Measurements from ENCODE around the gene TRPM3. TPM values are rescaled to one million over a fixed set of nuclear protein-coding genes. Genes with fewer than 3 reads are reported as not detected.

The TRPM3 gene
- total RNA-seq, 1 donor from 2014 or later, result not detected

DNA sequence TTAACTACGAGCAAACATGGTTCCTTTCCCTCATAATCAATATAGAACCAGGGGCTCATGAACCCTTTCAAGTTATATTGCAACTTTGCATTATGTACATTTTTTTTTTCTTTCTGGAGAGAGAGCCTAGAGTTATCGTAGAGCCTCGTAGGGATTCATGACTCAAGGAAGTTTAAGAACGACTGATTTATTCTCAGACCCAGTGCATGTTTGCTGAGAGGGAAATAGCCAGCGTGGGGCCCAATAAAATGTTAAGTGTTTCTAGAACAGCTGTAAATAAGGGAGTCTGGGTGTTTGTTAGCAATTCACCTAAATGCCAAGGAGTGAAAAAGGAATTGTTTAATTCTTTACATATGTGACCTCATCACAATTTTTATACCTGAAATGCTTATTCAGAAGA lies 587.9 kb downstream of the TRPM3 start:
- intact Hi-C loops (cut with micrococcal nuclease), result loop anchor here (5.0 kb wide), 1 partner anchor 69 kb away; no protein-coding TSS in a partner anchor

DNA sequence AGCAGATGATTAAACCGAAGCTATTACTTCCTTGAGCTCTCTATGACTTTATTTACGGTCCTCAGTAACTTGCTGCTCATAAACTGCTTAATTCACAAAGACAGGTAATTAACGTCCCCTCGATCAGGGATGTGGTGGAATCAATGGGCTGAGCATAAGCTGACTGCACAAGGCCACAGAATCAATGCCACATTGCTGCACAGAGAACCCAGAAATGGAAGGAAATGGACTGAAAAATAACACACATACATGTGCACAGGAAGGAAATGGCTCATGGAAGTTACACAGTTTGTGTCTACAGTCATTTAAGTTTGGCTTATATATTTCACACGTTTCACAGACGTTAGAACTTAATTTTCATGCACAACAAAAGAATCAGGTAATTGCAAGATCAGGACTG lies 588.7 kb downstream of the TRPM3 start:
- intact Hi-C loops (cut with micrococcal nuclease), result loop anchor here (5.0 kb wide), 1 partner anchor 70 kb away; no protein-coding TSS in a partner anchor

DNA sequence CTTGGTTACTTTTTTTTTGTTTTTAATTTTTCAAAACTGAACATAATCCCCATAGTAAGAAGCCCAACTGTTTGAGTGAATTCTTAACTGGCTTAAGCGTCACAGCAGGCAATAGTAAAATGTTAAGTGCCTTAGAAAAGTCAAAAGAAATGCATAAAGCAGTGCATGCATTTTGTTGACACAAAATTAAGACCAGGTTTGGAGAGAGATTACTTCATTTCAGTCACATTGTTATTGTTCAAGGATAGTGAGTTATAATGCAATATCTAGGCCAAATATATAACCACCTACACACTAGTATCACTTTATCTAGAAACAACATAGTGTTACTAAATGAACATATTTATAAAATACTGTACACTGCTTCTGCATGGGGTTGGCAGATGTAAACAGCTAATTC lies 590.1 kb downstream of the TRPM3 start:
- intact Hi-C loops (cut with micrococcal nuclease), result loop anchor here (5.0 kb wide), 1 partner anchor 71 kb away; no protein-coding TSS in a partner anchor

GRCh38 chr9:70530716-70531115 lies 590.7 kb downstream of the TRPM3 start:
- intact Hi-C loops (cut with micrococcal nuclease), result loop anchor here (5.0 kb wide), 1 partner anchor 72 kb away; no protein-coding TSS in a partner anchor

- intact Hi-C loops (cut with micrococcal nuclease), result loop anchor here (5.0 kb wide), 1 partner anchor 72 kb away; no protein-coding TSS in a partner anchor
Measured at GRCh38 chr9:70529833-70530232, 591.6 kb downstream of the TRPM3 start.

DNA sequence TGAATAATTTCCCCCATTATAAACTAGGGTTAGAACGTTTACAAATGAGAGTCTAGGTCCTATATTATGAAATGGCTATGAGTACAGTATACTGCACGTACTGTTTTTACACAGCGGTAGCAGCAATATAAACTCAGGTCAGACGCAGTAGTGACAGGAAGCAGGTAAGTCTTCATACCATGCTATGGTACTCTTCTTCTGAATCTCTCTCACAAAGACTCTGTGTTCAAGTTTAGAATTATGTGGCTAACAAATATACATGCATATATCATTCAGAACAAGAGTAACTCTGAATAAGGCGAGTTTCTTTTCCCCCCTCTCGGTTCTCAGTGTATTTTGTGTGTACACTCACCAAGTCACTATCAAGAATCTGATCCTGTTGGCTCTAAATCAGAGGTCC lies 592.0 kb downstream of the TRPM3 start:
- intact Hi-C loops (cut with micrococcal nuclease), result no loop called here

GRCh38 chr9:70526902-70527301 lies 594.5 kb downstream of the TRPM3 start:
- intact Hi-C loops (cut with micrococcal nuclease), result no loop called here

GRCh38 chr9:70525519-70525918 lies 595.9 kb downstream of the TRPM3 start:
- intact Hi-C loops (cut with micrococcal nuclease), result no loop called here

- intact Hi-C loops (cut with micrococcal nuclease), result loop anchor here (1.0 to 2.0 kb wide), 3 partner anchors 15 to 99 kb away; no protein-coding TSS in a partner anchor
Measured at GRCh38 chr9:70519912-70520724, 601.3 kb downstream of the TRPM3 start.

DNA sequence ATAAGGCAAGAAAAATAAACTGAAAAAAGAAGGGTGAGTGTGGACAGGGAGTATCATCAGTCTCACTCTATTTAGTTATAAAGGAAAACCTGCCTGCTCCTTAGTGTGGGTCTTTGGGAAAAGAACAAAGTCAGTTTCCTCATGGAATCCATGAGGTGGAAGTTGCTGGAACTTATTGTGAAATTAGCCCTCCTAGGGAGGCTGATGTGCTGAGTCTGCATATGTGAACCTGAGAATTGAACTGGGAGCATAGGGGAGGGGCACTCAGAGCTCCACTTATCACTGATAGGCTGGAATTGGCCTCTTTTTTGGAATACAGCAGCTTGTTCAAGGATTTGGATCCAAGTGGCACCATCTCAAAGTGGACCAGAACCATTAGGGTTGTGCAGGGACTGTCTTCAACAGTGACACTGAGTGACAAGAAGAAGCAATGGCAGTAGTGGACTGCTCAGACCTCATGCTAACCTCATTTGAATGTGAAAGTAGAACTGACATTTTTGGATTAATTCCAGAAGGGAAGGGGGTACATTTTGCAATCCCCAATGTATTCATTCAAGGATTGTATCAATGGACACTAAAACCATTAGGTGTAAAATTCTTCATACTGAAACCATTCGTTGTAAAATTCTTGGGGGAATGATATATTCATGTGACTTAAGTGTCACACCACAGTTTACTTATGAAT lies 603.4 kb downstream of the TRPM3 start:
- intact Hi-C loops (cut with micrococcal nuclease), result no loop called here

GRCh38 chr9:70514273-70514672 lies 607.1 kb downstream of the TRPM3 start:
- intact Hi-C loops (cut with micrococcal nuclease), result no loop called here

GRCh38 chr9:70511858-70512257 lies 609.6 kb downstream of the TRPM3 start:
- intact Hi-C loops (cut with micrococcal nuclease), result no loop called here

DNA sequence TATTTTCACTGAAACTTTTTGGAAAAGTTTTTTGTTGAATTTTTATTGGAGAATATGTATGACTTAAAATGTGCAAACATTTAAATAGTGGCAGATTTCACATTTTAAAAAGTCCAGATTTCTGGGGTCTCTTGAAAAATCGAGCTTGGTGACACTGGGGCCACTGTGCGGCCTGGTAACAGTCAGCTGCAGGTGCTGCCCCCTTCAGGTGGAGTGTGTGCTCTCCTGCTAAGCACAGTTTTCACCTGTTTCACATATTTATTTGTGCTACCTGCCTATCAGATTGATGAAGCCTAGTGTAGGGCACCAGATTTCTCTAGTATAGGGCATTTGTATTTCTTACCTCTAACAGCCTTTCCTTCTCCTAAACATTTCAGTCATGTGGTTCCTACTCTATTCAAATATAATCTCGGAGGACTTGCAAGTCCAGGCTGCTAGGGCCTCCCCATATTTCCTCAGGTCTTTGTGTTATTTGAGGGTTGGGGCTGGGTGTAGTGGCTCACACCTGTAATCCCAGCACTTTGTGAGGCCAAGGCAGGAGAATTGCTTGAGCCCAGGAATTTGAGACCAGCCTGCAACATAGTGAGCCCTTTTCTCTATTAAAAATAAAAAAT lies 611.2 kb downstream of the TRPM3 start:
- intact Hi-C loops (cut with micrococcal nuclease), result no loop called here

GRCh38 chr9:70506159-70506558 lies 615.3 kb downstream of the TRPM3 start:
- intact Hi-C loops (cut with micrococcal nuclease), result no loop called here

DNA sequence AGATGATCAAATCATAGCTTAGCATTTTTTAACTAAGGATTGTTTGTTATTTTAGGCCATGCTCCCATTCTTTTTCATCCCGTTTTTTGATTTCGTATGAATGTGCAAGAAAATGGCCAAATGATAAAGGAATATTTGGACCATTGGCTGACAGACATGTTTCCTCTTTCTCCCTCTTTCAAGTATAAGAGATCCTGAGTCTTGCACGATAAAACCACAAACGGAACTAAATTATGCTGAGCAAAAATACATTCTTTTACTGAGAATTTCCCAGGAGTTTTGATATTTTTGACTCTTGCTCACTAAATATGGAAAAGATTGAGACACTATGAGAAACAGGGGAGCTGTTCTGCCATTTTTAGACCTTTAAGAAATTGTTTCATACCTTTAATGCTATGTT lies 616.6 kb downstream of the TRPM3 start:
- intact Hi-C loops (cut with micrococcal nuclease), result no loop called here

DNA sequence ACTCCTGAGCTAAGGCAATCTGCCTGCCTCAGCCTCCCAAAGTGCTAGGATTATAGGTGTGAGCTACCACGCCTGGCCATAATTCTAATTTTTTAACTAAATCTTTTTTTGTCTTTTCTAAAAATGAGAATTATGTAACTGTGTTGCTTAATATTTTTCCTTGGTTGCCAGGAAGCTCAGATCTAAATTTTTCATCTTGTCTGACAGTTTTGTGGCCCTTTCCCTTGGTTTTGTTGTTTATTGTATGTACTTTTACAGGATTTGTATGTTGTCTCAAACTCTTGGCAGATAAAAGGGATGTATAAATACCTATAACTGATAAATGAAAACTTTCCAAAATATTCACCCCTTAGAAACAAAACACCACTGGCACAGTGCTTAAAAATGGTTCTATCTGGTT lies 618.7 kb downstream of the TRPM3 start:
- intact Hi-C loops (cut with micrococcal nuclease), result no loop called here

GRCh38 chr9:70500793-70501192 lies 620.6 kb downstream of the TRPM3 start:
- intact Hi-C loops (cut with micrococcal nuclease), result no loop called here

DNA sequence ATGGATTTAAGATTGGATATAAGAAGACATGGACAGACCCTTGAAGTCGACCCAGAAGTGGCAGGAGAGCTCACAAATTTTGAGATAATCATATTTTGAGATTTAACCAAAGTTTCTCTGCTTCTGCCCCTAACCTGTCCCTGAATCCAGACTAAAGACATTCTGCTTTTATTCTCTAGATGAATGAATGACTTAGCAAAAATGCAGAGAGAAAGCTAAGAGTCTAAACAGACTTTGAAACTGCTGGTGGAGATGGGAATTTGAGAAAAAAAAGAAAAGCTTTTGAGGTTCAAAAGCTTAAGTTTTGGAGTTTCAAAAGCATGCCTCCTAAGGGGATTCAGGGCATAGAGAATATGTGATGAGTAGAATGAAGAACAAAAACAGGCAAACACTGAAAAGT lies 621.8 kb downstream of the TRPM3 start:
- intact Hi-C loops (cut with micrococcal nuclease), result no loop called here

- intact Hi-C loops (cut with micrococcal nuclease), result no loop called here
Measured at GRCh38 chr9:70498866-70499265, 622.6 kb downstream of the TRPM3 start.

GRCh38 chr9:70496244-70496643 lies 625.2 kb downstream of the TRPM3 start:
- intact Hi-C loops (cut with micrococcal nuclease), result no loop called here

GRCh38 chr9:70495514-70495913 lies 625.9 kb downstream of the TRPM3 start:
- intact Hi-C loops (cut with micrococcal nuclease), result no loop called here

- intact Hi-C loops (cut with micrococcal nuclease), result no loop called here
Measured at GRCh38 chr9:70494221-70494620, 627.2 kb downstream of the TRPM3 start.
